ENCODE data around the gene MYO1D.

GRCh38 chr17:32880671-32881453, 3.9 kb upstream of the MYO1D start:
- no peak for TF ChIP-seq SRSF1 (optimal IDR thresholded peaks at IDR 0.05; ENCODE audit: low read depth, low read length)
- no peak for TF ChIP-seq ZNF335 (CRISPR knock-in tag; IDR thresholded peaks at IDR 0.05)
- TF ChIP-seq PRDM10 (CRISPR knock-in tag; IDR thresholded peaks at IDR 0.05; ENCODE audit: low read depth) = no peak

Measured in HepG2 (cell line).